MM.1S (cell line): ENCODE measurements around the gene OPRL1.

Experiments used
- CTCF ChIP-seq: fragments of 300-600 bp; sonication (generic); IDR thresholded peaks from 2 replicates; pipeline ENCODE4 v1.5.1; 2016; ENCODE audit warnings: antibody characterized with exemption, low read length, mixed read lengths
- EZH2phosphoT487 ChIP-seq: fragments of 300-600 bp; sonication (generic); IDR thresholded peaks from 2 replicates; pipeline ENCODE4 v1.6.1; 2018; ENCODE audit warnings: antibody characterized with exemption, low read length

DNA sequence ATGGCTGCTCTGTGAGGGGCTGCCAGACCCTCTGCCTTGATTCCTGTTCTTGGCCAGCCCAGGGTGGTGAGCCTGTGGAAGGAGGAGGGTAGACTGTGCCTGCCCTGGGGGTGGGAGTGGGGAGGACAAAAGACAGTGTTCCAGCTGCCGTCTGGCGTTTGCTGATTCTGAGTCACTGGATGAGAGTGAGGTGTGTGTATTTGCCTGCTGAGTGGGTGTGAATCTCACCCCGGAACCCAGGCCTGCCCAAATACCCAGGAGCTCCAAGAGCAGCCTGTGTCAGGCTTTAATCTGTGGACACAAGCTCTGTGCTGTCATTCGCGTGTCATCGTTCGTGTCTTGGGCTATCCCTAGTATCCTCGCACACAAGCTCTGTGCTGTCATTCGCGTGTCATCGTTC lies 6.9 kb downstream of the OPRL1 start:
- TF ChIP-seq CTCF, result no peak
- TF ChIP-seq EZH2phosphoT487, result no peak
